ENCODE data around the gene REG4.

DNA sequence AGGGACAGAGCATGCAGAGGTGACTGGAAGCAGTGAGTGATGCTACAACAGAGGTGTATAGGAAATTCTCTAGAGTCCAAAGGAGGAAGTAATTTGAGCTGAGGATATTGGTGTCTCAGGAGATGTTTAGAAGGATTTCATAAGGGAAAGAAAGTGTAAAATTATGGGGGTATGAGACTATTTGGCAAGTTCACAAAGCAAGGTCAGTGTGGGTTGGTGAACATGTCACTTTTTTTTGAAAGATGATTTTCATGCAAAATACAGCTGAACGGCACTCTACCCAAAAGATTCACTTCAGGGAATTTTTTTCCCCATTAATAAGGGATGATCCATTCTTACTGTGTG, 66.7 kb downstream of the REG4 start:
- TF ChIP-seq SATB2 (CRISPR knock-in tag; IDR thresholded peaks at IDR 0.05) = no peak
- TF ChIP-seq NFRKB (IDR thresholded peaks at IDR 0.05) = no peak
- TF ChIP-seq TBL1XR1 (IDR thresholded peaks at IDR 0.05; ENCODE audit: borderline replicate concordance, low read length, partially characterized antibody) = no peak
- TF ChIP-seq ZNF124 (CRISPR knock-in tag; IDR thresholded peaks at IDR 0.05) = no peak
- TF ChIP-seq NFYB (CRISPR knock-in tag; IDR thresholded peaks at IDR 0.05) = no peak

Measured in HepG2 (cell line).